Subcutaneous abdominal adipose tissue (tissue), 5 donors: ENCODE data around the gene NEFH.
"Not testable (repeated sequence)": the region's sequence is repeated elsewhere in the genome, so short reads cannot be mapped to it uniquely, and the experiment has no call there.

Source experiments
- H3K27ac ChIP-seq: one replicate; pipeline ENCODE4 v1.7.0; 2013; ENCODE audit warnings: low read depth, mild to moderate bottlenecking, inconsistent platforms, low read length, moderate library complexity
- H3K27me3 ChIP-seq, 5 donors: one replicate each; pipeline ENCODE4 v1.7.0; 2013; ENCODE audit warnings: low read length in 5 of 5, inconsistent platforms in 1 of 5; ENCODE audit not compliant: control insufficient read depth in 5 of 5, insufficient read depth in 4 of 5
- H3K36me3 ChIP-seq, 5 donors: one replicate each; pipeline ENCODE4 v1.7.0; 2013; ENCODE audit warnings: low read length in 5 of 5; ENCODE audit not compliant: control insufficient read depth in 5 of 5, insufficient read depth in 5 of 5
- H3K4me1 ChIP-seq, 5 donors: one replicate each; pipeline ENCODE4 v1.7.0; 2013; ENCODE audit warnings: low read length in 5 of 5, mild to moderate bottlenecking in 3 of 5, moderate library complexity in 1 of 5; ENCODE audit not compliant: control insufficient read depth in 5 of 5, insufficient read depth in 5 of 5
- H3K4me3 ChIP-seq, 5 donors: one replicate each; pipeline ENCODE4 v1.7.0; 2013; ENCODE audit warnings: low read length in 5 of 5, low read depth in 1 of 5
- H3K9ac ChIP-seq, 5 donors: one replicate each; pipeline ENCODE4 v1.7.0; 2013; ENCODE audit warnings: low read length in 5 of 5, mild to moderate bottlenecking in 4 of 5, moderate library complexity in 3 of 5
- H3K9me3 ChIP-seq, 5 donors: one replicate each; pipeline ENCODE4 v1.7.0; 2013; ENCODE audit warnings: low read length in 5 of 5; ENCODE audit not compliant: control insufficient read depth in 5 of 5
- donor health status: healthy.
- donor health status: healthy.
- donor health status: healthy.
- donor health status: healthy.
- donor health status: healthy.

Gene NEFH

GRCh38 chr22:29479417-29480261 is at the start of gene NEFH:
Gene NEFH (plus strand): TSS chr22:29480218. CDS start chr22:29480263, 45 bp downstream.
- peak within 1 kb of the TSS in 4 of 5 donors; percentile 17 to 53 (median 42) for H3K4me3 ChIP-seq
- no peaks in the 10 kb centered on the region for H3K9me3 ChIP-seq
- peaks cover 32 to 57% (median 53%) of the 10 kb centered on the region in 5 donors for H3K27me3 ChIP-seq
- H3K9ac ChIP-seq: no peak within 1 kb of the TSS
- no peak within 1 kb of the TSS for H3K27ac ChIP-seq
- no peaks in the 10 kb centered on the region for H3K36me3 ChIP-seq
- peaks cover 0 to 44% (median 24%) of the 10 kb centered on the region in 5 donors for H3K4me1 ChIP-seq

GRCh38 chr22:29431986-29432385 is 48.0 kb upstream of the NEFH start:
- Histone ChIP-seq H3K4me1 (no peaks in the 10 kb centered on the region), H3K27me3 (peaks cover 0 to 17% (median 5%) of the 10 kb centered on the region in 5 donors), H3K9me3 (no peaks in the 10 kb centered on the region), H3K27ac (no peak overlapping the region), H3K36me3 (no peaks in the 10 kb centered on the region), H3K9ac (no peak overlapping the region), H3K4me3 (no peak overlapping the region)

GRCh38 chr22:29433856-29434255 is 46.2 kb upstream of the NEFH start:
- H3K27ac ChIP-seq: no peak overlapping the region
- H3K4me3 ChIP-seq: no peak overlapping the region
- H3K9me3 ChIP-seq: no peaks in the 10 kb centered on the region
- peaks cover 0 to 17% (median 5%) of the 10 kb centered on the region in 5 donors for H3K27me3 ChIP-seq
- H3K36me3 ChIP-seq: no peaks in the 10 kb centered on the region
- no peak overlapping the region for H3K9ac ChIP-seq
- no peaks in the 10 kb centered on the region for H3K4me1 ChIP-seq

GRCh38 chr22:29434288-29434687 is 45.7 kb upstream of the NEFH start:
- H3K4me3 ChIP-seq: no peak overlapping the region
- no peaks in the 10 kb centered on the region for H3K9me3 ChIP-seq
- no peak overlapping the region for H3K9ac ChIP-seq
- H3K27me3 ChIP-seq: peaks cover 0 to 17% (median 5%) of the 10 kb centered on the region in 5 donors
- no peak overlapping the region for H3K27ac ChIP-seq
- H3K36me3 ChIP-seq: no peaks in the 10 kb centered on the region
- no peaks in the 10 kb centered on the region for H3K4me1 ChIP-seq

- no peaks in the 10 kb centered on the region for H3K36me3 ChIP-seq
- no peaks in the 10 kb centered on the region for H3K4me1 ChIP-seq
- H3K27me3 ChIP-seq: peaks cover 0 to 17% (median 5%) of the 10 kb centered on the region in 5 donors
- no peak overlapping the region for H3K27ac ChIP-seq
- H3K9ac ChIP-seq: no peak overlapping the region
- H3K9me3 ChIP-seq: no peaks in the 10 kb centered on the region
- no peak overlapping the region for H3K4me3 ChIP-seq
These were observed 44.5 kb upstream of the NEFH start for GRCh38 chr22:29435236-29436136.

GRCh38 chr22:29438283-29438682 is 41.7 kb upstream of the NEFH start, which contains the start of gene RFPL1:
Gene RFPL1 (plus strand): TSS chr22:29438583.
- not testable (repeated sequence) for H3K9me3 ChIP-seq, H3K27ac ChIP-seq, H3K4me3 ChIP-seq, H3K36me3 ChIP-seq, H3K4me1 ChIP-seq, H3K9ac ChIP-seq
- H3K27me3 ChIP-seq: peaks cover 0 to 10% (median 0%) of the 10 kb centered on the region in 5 donors

GRCh38 chr22:29442976-29443375 is 37.0 kb upstream of the NEFH start:
- Histone ChIP-seq H3K36me3 (no peaks in the 10 kb centered on the region), H3K9ac (no peak overlapping the region), H3K4me3 (no peak overlapping the region), H3K27ac (no peak overlapping the region), H3K4me1 (no peaks in the 10 kb centered on the region), H3K27me3 (peaks cover 0 to 6% (median 0%) of the 10 kb centered on the region in 5 donors), H3K9me3 (no peaks in the 10 kb centered on the region)

- no peaks in the 10 kb centered on the region for H3K4me1 ChIP-seq
- no peaks in the 10 kb centered on the region for H3K36me3 ChIP-seq
- H3K27me3 ChIP-seq: peaks cover 0 to 6% (median 0%) of the 10 kb centered on the region in 5 donors
- no peak overlapping the region for H3K4me3 ChIP-seq
- no peak overlapping the region for H3K27ac ChIP-seq
- no peaks in the 10 kb centered on the region for H3K9me3 ChIP-seq
- no peak overlapping the region for H3K9ac ChIP-seq
These were observed 36.6 kb upstream of the NEFH start for GRCh38 chr22:29443452-29443851.

GRCh38 chr22:29443861-29444792 is 35.9 kb upstream of the NEFH start:
- H3K4me1 ChIP-seq: no peaks in the 10 kb centered on the region
- H3K9ac ChIP-seq: no peak overlapping the region
- H3K4me3 ChIP-seq: no peak overlapping the region
- no peaks in the 10 kb centered on the region for H3K36me3 ChIP-seq
- peaks cover 0 to 6% (median 0%) of the 10 kb centered on the region in 5 donors for H3K27me3 ChIP-seq
- H3K27ac ChIP-seq: no peak overlapping the region
- no peaks in the 10 kb centered on the region for H3K9me3 ChIP-seq
